Hepatic stellate cell (primary cell): ENCODE measurements around the gene PLCD1.

Experiments used
- DNase-seq: peaks from one replicate; pipeline ENCODE4 v3.0.0; 2011; ENCODE audit warnings: low spot score

PLCD1 gene

GRCh38 chr3:37964146-37964545, 65.3 kb downstream of the PLCD1 start:
- no peak for DNase-seq

GRCh38 chr3:37963635-37964034, 65.8 kb downstream of the PLCD1 start:
- no peak for DNase-seq

- DNase-seq, result peak; percentile 40
Observed at GRCh38 chr3:37963016-37963415, 66.4 kb downstream of the PLCD1 start.

DNA sequence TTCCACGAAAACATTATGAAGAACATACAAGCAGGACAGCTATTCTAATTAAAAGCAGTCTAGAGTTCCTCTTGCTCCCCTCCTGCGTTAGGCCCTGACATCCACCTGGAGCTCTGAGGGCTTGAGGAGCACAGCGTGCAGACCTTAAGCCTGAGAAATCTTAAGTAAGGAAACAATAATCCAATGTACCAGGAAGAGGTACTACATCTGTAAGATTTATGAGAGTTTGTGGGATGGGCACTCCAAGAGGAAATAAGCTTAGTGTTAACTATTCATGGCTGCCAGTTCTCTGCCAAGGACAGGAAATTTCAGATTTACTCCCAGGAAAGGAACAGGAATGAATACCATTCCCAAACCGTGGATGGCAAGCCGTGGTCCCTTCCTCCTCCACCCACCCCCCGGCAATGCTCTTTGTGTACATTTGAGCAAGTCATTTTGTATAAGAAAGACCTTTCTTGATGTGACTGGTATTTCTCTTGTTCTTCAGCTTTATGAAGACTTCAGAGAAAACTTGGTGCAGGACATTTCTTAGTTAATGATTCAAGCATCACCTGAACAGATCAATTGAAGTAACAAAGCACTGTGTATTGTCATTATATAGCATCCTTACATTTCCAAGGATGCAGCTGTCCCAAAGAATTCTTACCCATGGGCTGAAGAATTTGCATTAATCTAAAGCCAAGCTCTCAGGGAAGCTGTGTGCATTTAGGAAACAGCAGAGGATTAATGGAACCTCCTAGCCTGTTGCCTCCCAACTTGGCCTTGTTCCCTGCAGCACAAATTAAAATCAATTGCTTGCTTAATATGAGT, 67.6 kb downstream of the PLCD1 start:
- no peak for DNase-seq

DNA sequence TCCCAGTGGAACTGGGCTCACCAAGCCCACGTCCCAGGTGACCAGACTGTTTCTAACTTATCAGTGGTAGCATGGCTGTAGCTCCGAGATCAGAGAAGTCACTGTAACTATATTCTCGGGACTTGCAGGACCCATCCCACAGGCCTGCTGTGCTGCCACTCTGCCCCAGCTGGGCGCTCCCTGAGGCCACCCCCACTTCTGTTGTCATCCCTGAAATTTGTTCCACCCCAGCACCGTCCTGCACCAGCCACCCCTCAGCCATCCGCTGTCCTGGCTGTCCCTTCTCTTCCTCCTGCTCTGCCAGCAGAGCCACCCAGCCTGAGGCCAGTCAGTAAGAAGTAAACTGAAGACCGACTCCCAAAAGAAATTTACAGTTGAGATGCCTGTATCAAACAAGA, 71.9 kb downstream of the PLCD1 start:
- no peak for DNase-seq
